VCaP (cell line): ENCODE results near the gene SLC17A9.

Source experiments
- H3K27ac ChIP-seq: fragments of 450-650 bp; 2 replicates; pipeline ENCODE4 v1.5.1; 2017
- CTCF ChIP-seq: fragments of 450-650 bp; conservative IDR thresholded peaks from 2 replicates; pipeline ENCODE4 v1.5.1; 2017; ENCODE audit warnings: mild to moderate bottlenecking, moderate library complexity

SLC17A9 gene

GRCh38 chr20:62961310-62961783 is 8.8 kb downstream of the SLC17A9 start:
- TF ChIP-seq CTCF, result no peak
- no peak overlapping the region for H3K27ac ChIP-seq

GRCh38 chr20:62961799-62962198 is 9.3 kb downstream of the SLC17A9 start:
- TF ChIP-seq CTCF, result no peak
- no peak overlapping the region for H3K27ac ChIP-seq

- H3K27ac ChIP-seq, result no peak overlapping the region
- TF ChIP-seq CTCF, result no peak
Measured at GRCh38 chr20:62962221-62962879, 9.8 kb downstream of the SLC17A9 start.

GRCh38 chr20:62962891-62963613 is 10.5 kb downstream of the SLC17A9 start:
- no peak for TF ChIP-seq CTCF

GRCh38 chr20:62963614-62964397 is 11.3 kb downstream of the SLC17A9 start:
- H3K27ac ChIP-seq, result no peak overlapping the region
- TF ChIP-seq CTCF, result no peak

More at GRCh38 chr20:62962891-62963613, 10.5 kb downstream of the SLC17A9 start:
- H3K27ac ChIP-seq, result no peak overlapping the region

- H3K27ac ChIP-seq, result no peak overlapping the region
- no peak for TF ChIP-seq CTCF
Measured at GRCh38 chr20:62964700-62965099, 12.2 kb downstream of the SLC17A9 start.

- no peak for TF ChIP-seq CTCF
- no peak overlapping the region for H3K27ac ChIP-seq
Measured at GRCh38 chr20:62965363-62965771, 12.9 kb downstream of the SLC17A9 start.
